H1 (cell line): ENCODE results near the gene RIT2. TPM values are rescaled to one million over a fixed set of nuclear protein-coding genes. Genes with fewer than 3 reads are reported as not detected.

Experiments
- EGR1 ChIP-seq: IDR thresholded peaks from 2 replicates; pipeline ENCODE4 v1.6.1; 2011; ENCODE audit warnings: low read depth, low read length, borderline replicate concordance
- NANOG ChIP-seq: IDR thresholded peaks from 2 replicates; pipeline ENCODE4 v1.6.1; 2011; ENCODE audit warnings: low read length, low read depth, mild to moderate bottlenecking, inconsistent platforms; ENCODE audit not compliant: insufficient read depth, poor library complexity, severe bottlenecking
- NRF1 ChIP-seq: IDR thresholded peaks from 2 replicates; pipeline ENCODE4 v1.6.1; 2011; ENCODE audit warnings: mild to moderate bottlenecking, low read depth, low read length, improper control_type of control experiment
- SP4 ChIP-seq: IDR thresholded peaks from 2 replicates; pipeline ENCODE4 v1.6.1; 2012; ENCODE audit warnings: low read length, inconsistent platforms
- polyA plus RNA-seq, 7 experiments: library from polyadenylated mRNA; depleted of rRNA in 3 of 7; stranded (reverse) in 5 of 7; unstranded in 2 of 7; fragments of >200 nt in 5 of 7; fragments of 200-250 nt in 2 of 7; gene quantifications; 1 replicate in 5 of 7; 2 replicates in 1 of 7; 4 replicates in 1 of 7; pipeline versions ENCODE4 v1.2.1 to v1.2.3, GENCODE V29; 2011 to 2013; ENCODE audit warnings: missing spikeins in 2 of 7, mixed read lengths in 2 of 7
- total RNA-seq: library from RNA; stranded (reverse); fragmentation: NEBNext Ultra II Directional; extraction: Animal tissue kit (Norgen Biotek cat#: 25700); gene quantifications from 2 replicates; pipeline ENCODE4 v1.2.1, GENCODE V29; 2021
- TF ChIP-seq, protein P1 (sequence below): fragments of 300-600 bp; sonication (generic); IDR thresholded peaks from 2 replicates; pipeline ENCODE4 v1.7.1; 2012; ENCODE audit warnings: low read length, moderate library complexity, mild to moderate bottlenecking, inconsistent platforms; ENCODE audit not compliant: insufficient replicate concordance

RIT2 gene
- total and polyA plus RNA-seq, 2 of the 8 experiments (the other 6 are each of a cell fraction or from before 2014, with no cell fraction given), result 0.67 to 3.2 TPM

DNA sequence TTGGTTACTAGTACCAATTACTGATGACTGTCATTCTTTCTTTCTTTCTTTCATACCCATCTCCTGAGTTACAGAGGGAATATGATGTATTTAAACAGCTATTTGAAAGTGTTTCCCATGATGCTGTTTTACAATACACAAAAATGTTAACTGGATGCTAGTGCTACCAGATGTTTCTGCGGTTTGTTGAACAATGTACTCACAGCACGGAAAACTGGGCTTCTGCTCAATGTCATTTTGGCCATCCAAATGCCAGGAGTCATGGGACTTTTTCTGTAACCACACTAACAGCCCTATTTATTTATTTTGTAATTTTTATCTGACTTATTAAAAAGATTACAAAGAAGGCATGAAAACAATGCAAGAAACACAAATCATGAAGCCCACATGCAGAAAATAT, 313.8 kb downstream of the RIT2 start (continued):
- TF ChIP-seq NANOG (no peak), SP4 (no peak), EGR1 (no peak), NRF1 (no peak)
- TF ChIP-seq, protein P1, sequence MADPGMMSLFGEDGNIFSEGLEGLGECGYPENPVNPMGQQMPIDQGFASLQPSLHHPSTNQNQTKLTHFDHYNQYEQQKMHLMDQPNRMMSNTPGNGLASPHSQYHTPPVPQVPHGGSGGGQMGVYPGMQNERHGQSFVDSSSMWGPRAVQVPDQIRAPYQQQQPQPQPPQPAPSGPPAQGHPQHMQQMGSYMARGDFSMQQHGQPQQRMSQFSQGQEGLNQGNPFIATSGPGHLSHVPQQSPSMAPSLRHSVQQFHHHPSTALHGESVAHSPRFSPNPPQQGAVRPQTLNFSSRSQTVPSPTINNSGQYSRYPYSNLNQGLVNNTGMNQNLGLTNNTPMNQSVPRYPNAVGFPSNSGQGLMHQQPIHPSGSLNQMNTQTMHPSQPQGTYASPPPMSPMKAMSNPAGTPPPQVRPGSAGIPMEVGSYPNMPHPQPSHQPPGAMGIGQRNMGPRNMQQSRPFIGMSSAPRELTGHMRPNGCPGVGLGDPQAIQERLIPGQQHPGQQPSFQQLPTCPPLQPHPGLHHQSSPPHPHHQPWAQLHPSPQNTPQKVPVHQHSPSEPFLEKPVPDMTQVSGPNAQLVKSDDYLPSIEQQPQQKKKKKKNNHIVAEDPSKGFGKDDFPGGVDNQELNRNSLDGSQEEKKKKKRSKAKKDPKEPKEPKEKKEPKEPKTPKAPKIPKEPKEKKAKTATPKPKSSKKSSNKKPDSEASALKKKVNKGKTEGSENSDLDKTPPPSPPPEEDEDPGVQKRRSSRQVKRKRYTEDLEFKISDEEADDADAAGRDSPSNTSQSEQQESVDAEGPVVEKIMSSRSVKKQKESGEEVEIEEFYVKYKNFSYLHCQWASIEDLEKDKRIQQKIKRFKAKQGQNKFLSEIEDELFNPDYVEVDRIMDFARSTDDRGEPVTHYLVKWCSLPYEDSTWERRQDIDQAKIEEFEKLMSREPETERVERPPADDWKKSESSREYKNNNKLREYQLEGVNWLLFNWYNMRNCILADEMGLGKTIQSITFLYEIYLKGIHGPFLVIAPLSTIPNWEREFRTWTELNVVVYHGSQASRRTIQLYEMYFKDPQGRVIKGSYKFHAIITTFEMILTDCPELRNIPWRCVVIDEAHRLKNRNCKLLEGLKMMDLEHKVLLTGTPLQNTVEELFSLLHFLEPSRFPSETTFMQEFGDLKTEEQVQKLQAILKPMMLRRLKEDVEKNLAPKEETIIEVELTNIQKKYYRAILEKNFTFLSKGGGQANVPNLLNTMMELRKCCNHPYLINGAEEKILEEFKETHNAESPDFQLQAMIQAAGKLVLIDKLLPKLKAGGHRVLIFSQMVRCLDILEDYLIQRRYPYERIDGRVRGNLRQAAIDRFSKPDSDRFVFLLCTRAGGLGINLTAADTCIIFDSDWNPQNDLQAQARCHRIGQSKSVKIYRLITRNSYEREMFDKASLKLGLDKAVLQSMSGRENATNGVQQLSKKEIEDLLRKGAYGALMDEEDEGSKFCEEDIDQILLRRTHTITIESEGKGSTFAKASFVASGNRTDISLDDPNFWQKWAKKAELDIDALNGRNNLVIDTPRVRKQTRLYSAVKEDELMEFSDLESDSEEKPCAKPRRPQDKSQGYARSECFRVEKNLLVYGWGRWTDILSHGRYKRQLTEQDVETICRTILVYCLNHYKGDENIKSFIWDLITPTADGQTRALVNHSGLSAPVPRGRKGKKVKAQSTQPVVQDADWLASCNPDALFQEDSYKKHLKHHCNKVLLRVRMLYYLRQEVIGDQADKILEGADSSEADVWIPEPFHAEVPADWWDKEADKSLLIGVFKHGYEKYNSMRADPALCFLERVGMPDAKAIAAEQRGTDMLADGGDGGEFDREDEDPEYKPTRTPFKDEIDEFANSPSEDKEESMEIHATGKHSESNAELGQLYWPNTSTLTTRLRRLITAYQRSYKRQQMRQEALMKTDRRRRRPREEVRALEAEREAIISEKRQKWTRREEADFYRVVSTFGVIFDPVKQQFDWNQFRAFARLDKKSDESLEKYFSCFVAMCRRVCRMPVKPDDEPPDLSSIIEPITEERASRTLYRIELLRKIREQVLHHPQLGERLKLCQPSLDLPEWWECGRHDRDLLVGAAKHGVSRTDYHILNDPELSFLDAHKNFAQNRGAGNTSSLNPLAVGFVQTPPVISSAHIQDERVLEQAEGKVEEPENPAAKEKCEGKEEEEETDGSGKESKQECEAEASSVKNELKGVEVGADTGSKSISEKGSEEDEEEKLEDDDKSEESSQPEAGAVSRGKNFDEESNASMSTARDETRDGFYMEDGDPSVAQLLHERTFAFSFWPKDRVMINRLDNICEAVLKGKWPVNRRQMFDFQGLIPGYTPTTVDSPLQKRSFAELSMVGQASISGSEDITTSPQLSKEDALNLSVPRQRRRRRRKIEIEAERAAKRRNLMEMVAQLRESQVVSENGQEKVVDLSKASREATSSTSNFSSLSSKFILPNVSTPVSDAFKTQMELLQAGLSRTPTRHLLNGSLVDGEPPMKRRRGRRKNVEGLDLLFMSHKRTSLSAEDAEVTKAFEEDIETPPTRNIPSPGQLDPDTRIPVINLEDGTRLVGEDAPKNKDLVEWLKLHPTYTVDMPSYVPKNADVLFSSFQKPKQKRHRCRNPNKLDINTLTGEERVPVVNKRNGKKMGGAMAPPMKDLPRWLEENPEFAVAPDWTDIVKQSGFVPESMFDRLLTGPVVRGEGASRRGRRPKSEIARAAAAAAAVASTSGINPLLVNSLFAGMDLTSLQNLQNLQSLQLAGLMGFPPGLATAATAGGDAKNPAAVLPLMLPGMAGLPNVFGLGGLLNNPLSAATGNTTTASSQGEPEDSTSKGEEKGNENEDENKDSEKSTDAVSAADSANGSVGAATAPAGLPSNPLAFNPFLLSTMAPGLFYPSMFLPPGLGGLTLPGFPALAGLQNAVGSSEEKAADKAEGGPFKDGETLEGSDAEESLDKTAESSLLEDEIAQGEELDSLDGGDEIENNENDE, result no peak
